Neural cell (in vitro differentiated cells): ENCODE data around the gene FHOD1. TPM values are rescaled to one million over a fixed set of nuclear protein-coding genes. Genes with fewer than 3 reads are reported as not detected.

Experiments used
- H2AFZ ChIP-seq: fragments of 200-600, 300-800 bp; sonication (generic), shearing (Covaris generic); 2 replicates; pipeline ENCODE4 v1.6.0; 2014; ENCODE audit warnings: low read depth, mild to moderate bottlenecking, antibody characterized with exemption, low read length, moderate library complexity
- H3F3A ChIP-seq: fragments of 200-600 bp; shearing (Covaris generic); 2 replicates; pipeline ENCODE4 v1.6.1; 2016; ENCODE audit warnings: mild to moderate bottlenecking, moderate library complexity, mixed read lengths, antibody characterized with exemption, low read length; ENCODE audit not compliant: insufficient read depth, poor library complexity, severe bottlenecking
- H3K27ac ChIP-seq: fragments of 200-600, 300-800 bp; sonication (generic), shearing (Covaris generic); 2 replicates; pipeline ENCODE4 v1.5.1; 2014; ENCODE audit warnings: mild to moderate bottlenecking, low read length, moderate library complexity
- H3K27me3 ChIP-seq: fragments of 300-800, 200-600 bp; sonication (generic), shearing (Covaris generic); 2 replicates; pipeline ENCODE4 v1.6.0; 2014; ENCODE audit warnings: mild to moderate bottlenecking, low read depth, low read length, moderate library complexity; ENCODE audit not compliant: insufficient read depth
- H3K36me3 ChIP-seq: fragments of 300-800, 200-600 bp; sonication (generic), shearing (Covaris generic); 2 replicates; pipeline ENCODE4 v1.5.1; 2014; ENCODE audit warnings: mild to moderate bottlenecking, antibody characterized with exemption, low read length, moderate library complexity; ENCODE audit not compliant: insufficient read depth
- H3K4me2 ChIP-seq: fragments of 300-800, 200-600 bp; sonication (generic), shearing (Covaris generic); 2 replicates; pipeline ENCODE4 v1.6.0; 2014; ENCODE audit warnings: mild to moderate bottlenecking, low read length
- H3K4me3 ChIP-seq: fragments of 300-800, 200-600 bp; sonication (generic), shearing (Covaris generic); 2 replicates; pipeline ENCODE4 v1.5.1; 2014; ENCODE audit warnings: mild to moderate bottlenecking, low read length, moderate library complexity
- H3K79me2 ChIP-seq: fragments of 200-600 bp; shearing (Covaris generic); replicated peaks from 2 replicates; pipeline ENCODE4 v1.6.0; 2014; ENCODE audit warnings: mild to moderate bottlenecking, low read length, moderate library complexity; ENCODE audit not compliant: insufficient read depth
- H3K9ac ChIP-seq: fragments of 300-800, 200-600 bp; sonication (generic), shearing (Covaris generic); 2 replicates; pipeline ENCODE4 v1.6.1; 2016; ENCODE audit warnings: mild to moderate bottlenecking, low read length, mixed read lengths
- H3K9me2 ChIP-seq: fragments of 200-600 bp; shearing (Covaris generic); 2 replicates; pipeline ENCODE4 v1.6.1; 2016; ENCODE audit warnings: mild to moderate bottlenecking, low read length, mixed read lengths; ENCODE audit not compliant: insufficient read depth
- H3K9me3 ChIP-seq: fragments of 200-600, 300-800 bp; sonication (generic), shearing (Covaris generic); 2 replicates; pipeline ENCODE4 v1.6.1; 2016; ENCODE audit warnings: mild to moderate bottlenecking, mixed run types, low read length, moderate library complexity, mixed read lengths
- H4K20me1 ChIP-seq: fragments of 200-600 bp; shearing (Covaris generic); 2 replicates; pipeline ENCODE4 v1.6.1; 2016; ENCODE audit warnings: mild to moderate bottlenecking, mixed run types; ENCODE audit not compliant: insufficient read depth
- CTCF ChIP-seq: fragments of 450-650 bp; IDR thresholded peaks from 2 replicates; pipeline ENCODE4 v1.5.1; 2014; ENCODE audit warnings: antibody characterized with exemption, mild to moderate bottlenecking, moderate library complexity; ENCODE audit not compliant: poor library complexity, severe bottlenecking
- EP300 ChIP-seq: fragments of 450-650 bp; conservative IDR thresholded peaks from 2 replicates; pipeline ENCODE4 v1.6.1; 2014; ENCODE audit warnings: antibody characterized with exemption, mild to moderate bottlenecking, moderate library complexity; ENCODE audit not compliant: poor library complexity, severe bottlenecking
- EZH2 ChIP-seq: fragments of 200-600, 300-800 bp; shearing (Covaris generic), sonication (generic); IDR thresholded peaks from 2 replicates; pipeline ENCODE4 v1.6.1; 2014; ENCODE audit warnings: antibody characterized with exemption, low read length, borderline replicate concordance, mild to moderate bottlenecking; ENCODE audit not compliant: insufficient read depth, poor library complexity, severe bottlenecking
- MXI1 ChIP-seq: fragments of 450-650 bp; conservative IDR thresholded peaks from 2 replicates; pipeline ENCODE4 v1.6.1; 2014; ENCODE audit warnings: antibody characterized with exemption, mild to moderate bottlenecking; ENCODE audit not compliant: poor library complexity, severe bottlenecking
- POLR2AphosphoS5 ChIP-seq: IDR thresholded peaks from 2 replicates; pipeline ENCODE4 v1.6.1; 2012
- RAD21 ChIP-seq: fragments of 450-650 bp; conservative IDR thresholded peaks from 2 replicates; pipeline ENCODE4 v1.6.1; 2014; ENCODE audit warnings: antibody characterized with exemption, mild to moderate bottlenecking, moderate library complexity
- SMC3 ChIP-seq: fragments of 450-650 bp; conservative IDR thresholded peaks from 2 replicates; pipeline ENCODE4 v1.6.1; 2014; ENCODE audit warnings: antibody characterized with exemption, mild to moderate bottlenecking, moderate library complexity; ENCODE audit not compliant: poor library complexity
- TAF1 ChIP-seq: IDR thresholded peaks from 2 replicates; pipeline ENCODE4 v1.6.1; 2012; ENCODE audit warnings: low read depth
- polyA plus RNA-seq: library from polyadenylated mRNA; depleted of rRNA; stranded (reverse); fragments of >200 nt; gene quantifications from 2 replicates; pipeline ENCODE4 v1.2.3, GENCODE V29; 2014
- TF ChIP-seq, protein P1 (sequence below): IDR thresholded peaks from 2 replicates; pipeline ENCODE4 v1.6.1; 2012; ENCODE audit warnings: borderline replicate concordance

FHOD1 gene
- polyA plus RNA-seq, 1 donor from 2014 or later = 6.3 TPM

GRCh38 chr16:67245674-67246080 is 1.6 kb downstream of the FHOD1 start:
- H3K79me2 ChIP-seq = no peaks in the 10 kb centered on the region
- TF ChIP-seq CTCF = no peak
- TF ChIP-seq MXI1 = no peak
- no peak for TF ChIP-seq POLR2AphosphoS5
- no peak for TF ChIP-seq EP300
- TF ChIP-seq, protein P1, sequence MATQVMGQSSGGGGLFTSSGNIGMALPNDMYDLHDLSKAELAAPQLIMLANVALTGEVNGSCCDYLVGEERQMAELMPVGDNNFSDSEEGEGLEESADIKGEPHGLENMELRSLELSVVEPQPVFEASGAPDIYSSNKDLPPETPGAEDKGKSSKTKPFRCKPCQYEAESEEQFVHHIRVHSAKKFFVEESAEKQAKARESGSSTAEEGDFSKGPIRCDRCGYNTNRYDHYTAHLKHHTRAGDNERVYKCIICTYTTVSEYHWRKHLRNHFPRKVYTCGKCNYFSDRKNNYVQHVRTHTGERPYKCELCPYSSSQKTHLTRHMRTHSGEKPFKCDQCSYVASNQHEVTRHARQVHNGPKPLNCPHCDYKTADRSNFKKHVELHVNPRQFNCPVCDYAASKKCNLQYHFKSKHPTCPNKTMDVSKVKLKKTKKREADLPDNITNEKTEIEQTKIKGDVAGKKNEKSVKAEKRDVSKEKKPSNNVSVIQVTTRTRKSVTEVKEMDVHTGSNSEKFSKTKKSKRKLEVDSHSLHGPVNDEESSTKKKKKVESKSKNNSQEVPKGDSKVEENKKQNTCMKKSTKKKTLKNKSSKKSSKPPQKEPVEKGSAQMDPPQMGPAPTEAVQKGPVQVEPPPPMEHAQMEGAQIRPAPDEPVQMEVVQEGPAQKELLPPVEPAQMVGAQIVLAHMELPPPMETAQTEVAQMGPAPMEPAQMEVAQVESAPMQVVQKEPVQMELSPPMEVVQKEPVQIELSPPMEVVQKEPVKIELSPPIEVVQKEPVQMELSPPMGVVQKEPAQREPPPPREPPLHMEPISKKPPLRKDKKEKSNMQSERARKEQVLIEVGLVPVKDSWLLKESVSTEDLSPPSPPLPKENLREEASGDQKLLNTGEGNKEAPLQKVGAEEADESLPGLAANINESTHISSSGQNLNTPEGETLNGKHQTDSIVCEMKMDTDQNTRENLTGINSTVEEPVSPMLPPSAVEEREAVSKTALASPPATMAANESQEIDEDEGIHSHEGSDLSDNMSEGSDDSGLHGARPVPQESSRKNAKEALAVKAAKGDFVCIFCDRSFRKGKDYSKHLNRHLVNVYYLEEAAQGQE = no peak
- TF ChIP-seq EZH2 = no peak
- no peak for TF ChIP-seq SMC3
- TF ChIP-seq RAD21 = no peak
- TF ChIP-seq TAF1 = no peak
- H3K9me2 ChIP-seq = no peaks in the 10 kb centered on the region
- H3K9me3 ChIP-seq = no peaks in the 10 kb centered on the region
- no peak overlapping the region for H3K27ac ChIP-seq
- H3K4me2 ChIP-seq = no peak overlapping the region
- H3K27me3 ChIP-seq = peaks cover 49% of the 10 kb centered on the region
- no peaks in the 10 kb centered on the region for H3F3A ChIP-seq
- no peak overlapping the region for H3K9ac ChIP-seq
- H4K20me1 ChIP-seq = no peaks in the 10 kb centered on the region
- no peaks in the 10 kb centered on the region for H3K36me3 ChIP-seq
- peak overlapping the region; percentile 70 for H3K4me3 ChIP-seq
- H2AFZ ChIP-seq = no peak overlapping the region

DNA sequence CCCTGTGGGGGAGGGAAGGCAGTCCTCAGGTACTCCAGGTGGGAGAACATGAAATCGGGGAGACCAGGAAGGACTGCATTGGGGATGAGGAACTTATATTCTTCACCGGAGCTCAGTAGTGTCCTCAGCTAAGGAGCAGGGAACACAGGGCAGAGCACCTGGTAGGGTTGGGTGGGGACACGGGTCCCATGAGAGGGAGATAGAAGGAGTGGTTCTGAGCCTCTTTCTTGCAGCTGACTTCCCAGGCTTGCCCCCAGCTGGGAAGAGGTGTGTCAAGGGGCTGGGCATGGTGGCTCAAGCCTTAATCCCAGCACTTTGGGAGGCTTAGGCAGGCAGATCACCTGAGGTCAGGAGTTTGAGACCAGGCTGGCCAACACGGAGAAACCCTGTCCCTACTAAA is 2.1 kb downstream of the FHOD1 start:
- no peak overlapping the region for H3K4me2 ChIP-seq
- H2AFZ ChIP-seq = no peak overlapping the region
- no peaks in the 10 kb centered on the region for H3K9me3 ChIP-seq
- peaks cover 44% of the 10 kb centered on the region for H3K27me3 ChIP-seq
- no peak overlapping the region for H3K4me3 ChIP-seq
- H3K79me2 ChIP-seq = no peaks in the 10 kb centered on the region
- H3K9ac ChIP-seq = no peak overlapping the region
- TF ChIP-seq MXI1 = no peak
- TF ChIP-seq CTCF = no peak
- TF ChIP-seq TAF1 = no peak
- no peak for TF ChIP-seq SMC3
- TF ChIP-seq EP300 = no peak
- no peak for TF ChIP-seq EZH2
- TF ChIP-seq, protein P1 = no peak
- TF ChIP-seq POLR2AphosphoS5 = no peak
- TF ChIP-seq RAD21 = no peak
- no peaks in the 10 kb centered on the region for H4K20me1 ChIP-seq
- no peaks in the 10 kb centered on the region for H3K36me3 ChIP-seq
- H3F3A ChIP-seq = no peaks in the 10 kb centered on the region
- no peaks in the 10 kb centered on the region for H3K9me2 ChIP-seq
- no peak overlapping the region for H3K27ac ChIP-seq
